ENCODE results near the gene ACADM. TPM values are rescaled to one million over a fixed set of nuclear protein-coding genes. Genes with fewer than 3 reads are reported as not detected.

Gene ACADM
- total RNA-seq, 1 experiment from 2014 or later: 48.7 TPM

DNA sequence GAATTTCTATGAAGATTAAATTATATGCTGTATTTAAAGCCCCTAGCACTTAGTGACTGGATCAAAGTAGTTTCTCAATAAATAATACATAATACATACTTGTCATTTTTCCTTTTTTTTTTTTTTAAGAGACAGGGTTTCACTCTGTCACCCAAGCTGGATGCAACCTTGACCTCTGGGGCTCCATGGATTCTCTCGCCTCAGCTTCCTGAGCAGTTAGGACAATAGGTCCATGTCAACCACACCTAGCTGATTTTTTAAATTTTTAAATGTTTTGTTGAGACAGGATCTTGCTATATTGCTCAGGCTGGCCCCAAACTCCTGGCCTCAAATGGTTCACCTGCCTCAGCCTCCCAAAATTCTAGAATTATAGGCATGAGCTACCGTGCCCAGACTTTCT, 5.9 kb downstream of the ACADM start:
- intact Hi-C loops (cut with micrococcal nuclease): no loop called here
- Histone ChIP-seq H3K9ac (ENCODE audit: low read length) (no peak overlapping the region), H2AFZ (ENCODE audit: low read depth, low read length, poor library complexity, severe bottlenecking) (no peak overlapping the region), H3K9me2 (ENCODE audit: insufficient read depth) (no peaks in the 10 kb centered on the region), H3K27ac (ENCODE audit: low read depth, low read length) (no peak overlapping the region), H3K27me3 (ENCODE audit: insufficient read depth, low read length) (no peaks in the 10 kb centered on the region), H3K4me3 (replicated peaks in 1 of 2; ENCODE audit: low read depth in 1 of 2, low read length in 2 of 2) (no peak overlapping the region), H4K20me1 (ENCODE audit: insufficient read depth) (no peaks in the 10 kb centered on the region), H3K4me2 (ENCODE audit: low read length) (no peak overlapping the region), H3K9me3 (ENCODE audit: control insufficient read depth in 1 of 2, insufficient read depth in 1 of 2, low read depth in 1 of 2, low read length in 2 of 2) (no peaks in the 10 kb centered on the region), H3K4me1 (ENCODE audit: control insufficient read depth in 1 of 2, insufficient read depth in 2 of 2, low read length in 2 of 2) (peaks cover 5 to 10% of the 10 kb centered on the region in 2 experiments; a peak in 3 of 4 replicates), H3K79me2 (ENCODE audit: insufficient read depth, low read length) (peaks cover 46% of the 10 kb centered on the region), H3K36me3 (ENCODE audit: control insufficient read depth in 1 of 2, insufficient read depth in 2 of 2, low read length in 2 of 2) (peaks cover 5 to 11% of the 10 kb centered on the region in 2 experiments; a peak in 2 of 4 replicates)
- no TSS peak for BruUV-seq (replicated peaks)
- ATAC-seq (no peak), DNase-seq (ENCODE audit: low read depth, low spot score) (no peak)
- no peak for TF ChIP-seq EZH2phosphoT487 (IDR thresholded peaks at IDR 0.05; ENCODE audit: borderline replicate concordance)
- no peak for TF ChIP-seq EGR1 (IDR thresholded peaks at IDR 0.05; ENCODE audit: low read depth)
- no peak for TF ChIP-seq CBX3 (IDR thresholded peaks at IDR 0.05; ENCODE audit: low read depth)
- TF ChIP-seq SIN3A (IDR thresholded peaks at IDR 0.05; ENCODE audit: low read depth): no peak
- TF ChIP-seq YY1 (IDR thresholded peaks at IDR 0.05; ENCODE audit: extremely low read depth, insufficient replicate concordance, low read depth, low read length): no peak
- TF ChIP-seq, protein P1, sequence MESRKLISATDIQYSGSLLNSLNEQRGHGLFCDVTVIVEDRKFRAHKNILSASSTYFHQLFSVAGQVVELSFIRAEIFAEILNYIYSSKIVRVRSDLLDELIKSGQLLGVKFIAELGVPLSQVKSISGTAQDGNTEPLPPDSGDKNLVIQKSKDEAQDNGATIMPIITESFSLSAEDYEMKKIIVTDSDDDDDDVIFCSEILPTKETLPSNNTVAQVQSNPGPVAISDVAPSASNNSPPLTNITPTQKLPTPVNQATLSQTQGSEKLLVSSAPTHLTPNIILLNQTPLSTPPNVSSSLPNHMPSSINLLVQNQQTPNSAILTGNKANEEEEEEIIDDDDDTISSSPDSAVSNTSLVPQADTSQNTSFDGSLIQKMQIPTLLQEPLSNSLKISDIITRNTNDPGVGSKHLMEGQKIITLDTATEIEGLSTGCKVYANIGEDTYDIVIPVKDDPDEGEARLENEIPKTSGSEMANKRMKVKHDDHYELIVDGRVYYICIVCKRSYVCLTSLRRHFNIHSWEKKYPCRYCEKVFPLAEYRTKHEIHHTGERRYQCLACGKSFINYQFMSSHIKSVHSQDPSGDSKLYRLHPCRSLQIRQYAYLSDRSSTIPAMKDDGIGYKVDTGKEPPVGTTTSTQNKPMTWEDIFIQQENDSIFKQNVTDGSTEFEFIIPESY (IDR thresholded peaks at IDR 0.05; ENCODE audit: extremely low read depth, insufficient replicate concordance, low read length): no peak
- no peak for TF ChIP-seq RAD21 (IDR thresholded peaks at IDR 0.05; ENCODE audit: low read depth)
- TF ChIP-seq ELF1 (IDR thresholded peaks at IDR 0.05; ENCODE audit: borderline replicate concordance, low read depth): no peak
- TF ChIP-seq SRF (IDR thresholded peaks at IDR 0.05; ENCODE audit: low read depth): no peak
- ChIA-PET POLR2A (interaction anchor here (0.6 kb wide), 1 partner anchor 34 kb away, joined by 4 read pairs; no protein-coding TSS in a partner anchor), RAD21 (ENCODE audit: low non-redundant PET in 1 of 2, low total read pairs in 2 of 2, uncharacterized antibody in 2 of 2, unreplicated experiment in 2 of 2) (no interaction called here), CTCF (no interaction called here)

Measured in HCT116 (cell line).